GM18499 (cell line): Measurements from ENCODE around the gene ZMPSTE24.

Experiments used
- ATAC-seq: cut with Tn5 transposase; IDR thresholded peaks from one replicate; pipeline ENCODE4 v1.9.1; 2021; ENCODE audit warnings: moderate number of reproducible peaks; ENCODE audit not compliant: insufficient read depth, unreplicated experiment

ZMPSTE24 gene

DNA sequence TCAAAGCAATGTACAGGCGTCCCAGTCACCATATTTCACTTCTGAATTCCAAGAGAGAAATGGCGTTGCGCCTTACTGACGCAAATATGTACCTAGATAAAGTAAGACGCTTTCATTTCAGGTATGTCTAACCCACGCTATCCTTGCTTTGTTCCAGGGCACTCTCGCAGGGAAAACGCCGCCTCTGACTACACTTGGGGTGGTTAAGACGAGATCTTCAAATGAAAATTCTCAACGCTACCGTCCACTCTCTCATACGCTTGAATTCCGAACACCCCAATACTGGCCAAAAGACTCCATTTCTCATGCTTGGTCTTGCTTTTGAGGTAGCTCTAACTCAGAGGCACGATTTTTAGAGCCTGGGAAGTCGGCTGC, 736 bp upstream of the ZMPSTE24 start:
- ATAC-seq = no peak

DNA sequence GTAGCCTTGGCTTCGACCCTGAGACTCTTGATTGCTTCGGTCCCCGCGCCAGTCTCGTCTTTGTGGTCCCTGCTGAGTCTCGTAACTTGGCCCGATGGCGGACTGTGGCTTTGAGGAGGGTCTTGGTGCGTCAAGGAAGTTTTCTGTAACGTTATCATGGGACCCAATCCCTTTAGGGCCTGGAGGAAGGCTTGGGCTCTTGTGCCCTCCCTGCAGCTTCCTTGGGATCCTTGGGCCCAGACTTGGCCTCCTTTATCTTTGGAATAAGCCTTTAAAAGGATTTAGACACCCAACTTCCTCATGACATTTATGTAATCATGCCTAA, 371 bp downstream of the ZMPSTE24 start:
- no peak for ATAC-seq

DNA sequence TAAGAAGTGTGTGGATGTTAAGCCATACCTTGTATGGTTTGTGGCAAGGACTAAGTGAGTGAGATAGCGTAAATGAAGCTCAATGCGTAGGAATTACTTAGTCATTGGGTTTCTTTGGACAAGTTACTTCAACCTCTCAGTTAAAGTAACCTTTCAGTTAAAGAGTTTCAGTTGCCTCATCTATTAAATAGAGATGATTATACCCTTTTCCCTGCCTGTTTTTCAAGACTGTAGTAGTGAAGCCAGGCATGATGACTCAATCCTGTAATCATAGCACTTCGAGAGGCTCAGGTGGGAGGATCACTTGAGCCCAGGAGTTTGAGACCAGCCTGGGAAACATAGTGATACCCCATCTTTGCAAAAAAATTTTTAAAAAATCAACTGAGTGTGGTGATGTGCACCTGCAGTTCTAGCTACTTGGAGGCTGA, 6.3 kb downstream of the ZMPSTE24 start:
- no peak for ATAC-seq

DNA sequence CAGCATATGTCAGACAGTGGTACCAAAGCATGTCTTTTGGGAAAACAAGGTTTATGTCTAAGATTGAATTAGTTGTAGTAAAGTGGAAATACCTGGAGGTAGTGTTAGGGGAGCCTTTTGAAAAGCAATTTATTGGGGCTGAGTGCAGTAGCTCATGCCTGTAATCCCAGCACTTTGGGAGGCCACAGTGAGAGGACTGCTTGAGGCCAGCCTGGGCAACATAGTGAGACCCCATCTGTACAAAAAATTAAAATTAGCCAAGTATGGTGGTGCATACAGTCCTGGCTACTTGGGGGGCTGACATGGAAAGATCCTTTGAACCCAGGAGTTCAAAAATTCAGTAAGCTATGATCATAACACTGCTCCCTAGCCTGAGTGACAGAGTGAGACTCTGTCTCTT, 7.3 kb downstream of the ZMPSTE24 start:
- no peak for ATAC-seq

DNA sequence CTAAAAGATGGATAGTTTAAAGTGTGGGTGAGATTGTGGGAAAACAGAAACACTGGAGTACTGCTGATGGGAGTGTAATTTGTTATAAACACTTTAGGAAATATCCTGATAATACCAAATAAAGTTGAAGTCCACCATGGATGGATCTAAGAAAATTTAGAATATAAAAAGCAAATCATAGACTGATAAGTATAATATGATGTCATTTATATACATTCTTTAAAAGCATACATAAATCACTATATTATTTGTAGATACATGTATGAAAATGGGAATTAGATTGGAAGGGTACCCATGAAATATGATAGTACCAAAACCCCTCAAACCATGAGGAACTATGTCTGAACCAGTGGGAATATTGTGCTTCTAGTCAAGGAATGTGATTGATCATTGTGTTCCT, 7.9 kb downstream of the ZMPSTE24 start:
- no peak for ATAC-seq

DNA sequence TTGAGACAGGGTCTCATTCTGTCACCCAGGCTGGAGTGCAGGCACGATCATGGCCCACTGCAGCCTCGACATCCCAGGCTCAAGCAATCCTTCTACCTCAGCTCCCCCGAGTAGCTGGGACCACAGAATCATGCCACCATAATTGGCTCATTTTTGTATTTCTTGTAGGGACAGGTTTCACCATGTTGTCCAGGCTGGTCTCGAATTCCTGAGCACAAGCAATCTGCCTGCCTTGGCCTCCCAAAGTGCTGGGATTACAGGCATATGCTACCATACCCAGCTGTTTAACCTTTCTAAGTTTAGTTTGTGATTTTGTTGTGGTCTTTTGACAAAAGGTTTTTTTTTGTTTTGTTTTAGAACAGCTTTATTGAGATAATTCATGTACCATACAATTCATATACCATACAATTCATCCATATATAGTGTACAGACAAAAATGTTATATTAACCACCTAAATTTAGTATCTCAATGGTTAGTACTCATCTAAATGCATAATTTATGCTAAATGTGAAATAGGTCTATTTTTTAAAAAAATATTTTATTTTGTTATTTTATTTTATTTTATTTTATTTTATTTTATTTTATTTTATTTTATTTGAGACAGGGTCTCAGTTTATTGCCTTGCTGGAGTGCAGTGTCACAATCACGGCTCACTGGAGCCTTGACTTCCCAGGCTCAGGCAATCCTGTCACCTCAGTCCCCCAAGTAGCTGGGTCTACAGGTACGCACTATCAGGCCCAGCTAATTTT, 8.9 kb downstream of the ZMPSTE24 start:
- no peak for ATAC-seq

DNA sequence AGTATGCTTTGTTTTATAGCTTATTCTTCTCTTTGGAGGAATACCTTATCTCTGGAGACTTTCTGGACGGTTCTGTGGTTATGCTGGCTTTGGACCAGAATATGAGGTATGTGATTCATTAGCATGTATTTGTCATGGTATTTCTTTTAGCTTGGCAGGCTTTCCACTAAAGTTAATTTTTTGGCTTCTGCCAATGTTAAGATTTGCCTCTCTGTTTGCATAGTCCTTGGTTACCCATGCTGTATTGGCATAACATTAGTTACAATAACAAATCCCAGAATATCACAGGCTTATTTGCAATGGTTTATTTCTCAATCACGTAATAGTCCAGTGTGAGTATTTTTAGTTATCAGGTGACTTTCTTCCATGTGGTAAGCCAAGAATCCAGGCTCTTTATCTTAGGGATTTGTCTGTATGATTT, 9.7 kb downstream of the ZMPSTE24 start:
- no peak for ATAC-seq

DNA sequence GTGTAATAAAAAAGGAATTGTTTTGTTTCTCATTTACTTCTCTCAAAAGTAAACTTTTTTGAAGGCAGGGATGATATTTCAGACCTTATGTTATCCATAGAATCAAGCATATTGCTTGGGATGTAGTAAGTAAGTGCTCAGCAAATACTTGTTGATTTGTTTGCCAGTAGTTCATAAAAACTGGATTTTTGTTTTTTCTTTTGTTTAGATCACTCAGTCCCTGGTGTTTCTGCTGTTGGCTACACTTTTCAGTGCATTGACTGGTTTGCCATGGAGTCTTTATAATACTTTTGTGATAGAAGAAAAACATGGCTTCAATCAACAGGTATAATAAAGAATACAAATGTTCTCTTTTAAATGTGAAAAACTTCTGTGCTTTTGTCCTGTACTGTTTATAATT, 10.2 kb downstream of the ZMPSTE24 start:
- no peak for ATAC-seq

DNA sequence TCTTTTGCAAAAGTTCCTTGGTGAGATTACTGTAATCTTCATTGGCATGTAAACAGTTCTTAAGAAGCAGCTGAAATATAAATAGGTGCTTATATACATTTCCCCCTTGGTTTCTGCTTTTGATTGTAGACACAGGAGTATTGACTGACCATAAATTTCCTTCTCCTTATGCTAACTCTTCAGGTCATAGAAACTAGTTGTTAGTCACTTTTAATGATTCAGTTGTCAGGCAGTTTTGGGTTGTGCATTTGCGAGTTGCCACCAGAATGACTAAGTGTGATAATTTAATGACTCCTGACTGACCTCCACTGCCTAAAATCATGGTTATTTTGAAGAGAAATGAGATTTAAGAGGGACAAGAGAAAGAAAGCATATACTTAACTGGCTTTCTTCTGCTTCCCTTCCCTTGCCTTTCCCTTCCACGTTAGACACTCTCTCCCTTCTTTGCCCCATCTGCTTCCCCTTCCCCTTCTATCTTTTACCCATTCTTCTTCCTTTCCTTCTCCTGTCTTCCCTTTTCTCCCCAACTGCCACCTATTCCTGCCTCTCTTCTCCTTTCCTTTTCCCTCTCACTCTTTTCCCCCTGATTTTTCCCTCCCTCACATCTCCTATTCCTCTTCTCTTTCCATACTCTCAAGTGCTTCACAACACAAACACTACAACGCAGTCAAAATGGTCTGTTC, 12.3 kb downstream of the ZMPSTE24 start:
- no peak for ATAC-seq

DNA sequence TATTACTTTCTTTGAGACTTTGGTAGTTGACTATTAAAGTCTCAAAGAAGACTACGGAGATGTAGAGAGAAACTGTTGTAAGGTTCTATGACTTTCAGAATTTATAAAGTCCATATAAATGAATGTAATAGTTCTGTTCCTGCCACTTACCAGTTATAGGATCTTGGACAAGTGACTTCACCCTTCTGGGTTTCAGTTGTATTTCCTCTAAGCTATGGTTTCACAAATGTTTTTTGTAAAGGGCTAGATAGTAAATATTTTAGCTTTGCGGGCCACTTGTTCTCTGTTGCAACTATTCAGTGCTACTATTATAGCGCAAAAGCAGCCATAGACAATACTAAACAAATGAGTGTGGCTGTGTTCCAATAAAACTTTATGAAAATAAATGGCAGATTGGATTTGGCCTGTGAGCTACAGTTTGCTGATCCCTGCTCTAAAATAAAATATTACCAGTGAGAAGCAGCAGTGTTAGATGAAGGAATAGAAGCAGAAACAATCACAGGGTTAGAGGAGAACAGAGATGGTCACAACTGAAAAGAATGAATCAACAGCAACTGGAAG, 14.7 kb downstream of the ZMPSTE24 start:
- no peak for ATAC-seq

DNA sequence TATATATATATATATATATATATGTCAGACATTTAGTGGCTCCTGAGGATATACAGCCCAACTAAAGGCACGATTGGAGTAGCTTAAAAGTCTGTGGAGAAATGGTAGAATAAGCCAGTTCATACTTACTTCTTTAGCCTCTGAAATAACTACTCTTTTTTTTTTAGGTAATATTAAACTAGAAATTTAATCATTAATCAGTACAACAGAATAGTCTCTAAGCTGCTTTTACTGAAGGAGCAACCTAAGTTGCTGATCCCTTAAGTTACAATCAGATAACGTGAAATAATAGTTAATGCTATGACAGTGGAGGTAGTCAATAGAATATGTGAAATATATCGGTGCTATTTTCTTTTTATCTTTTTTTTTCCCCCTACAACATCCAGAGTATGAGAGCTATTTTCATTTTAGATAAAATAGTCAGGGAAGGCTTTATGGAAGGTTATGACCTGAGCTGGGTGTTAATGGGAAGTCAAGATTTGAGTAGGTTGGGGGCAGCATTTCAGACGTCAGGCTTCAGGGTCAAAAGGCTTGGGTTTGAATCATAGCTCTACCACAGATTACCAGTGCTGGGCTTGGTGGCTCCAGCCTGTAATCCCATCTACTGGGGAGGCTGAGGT, 15.6 kb downstream of the ZMPSTE24 start:
- ATAC-seq = no peak

DNA sequence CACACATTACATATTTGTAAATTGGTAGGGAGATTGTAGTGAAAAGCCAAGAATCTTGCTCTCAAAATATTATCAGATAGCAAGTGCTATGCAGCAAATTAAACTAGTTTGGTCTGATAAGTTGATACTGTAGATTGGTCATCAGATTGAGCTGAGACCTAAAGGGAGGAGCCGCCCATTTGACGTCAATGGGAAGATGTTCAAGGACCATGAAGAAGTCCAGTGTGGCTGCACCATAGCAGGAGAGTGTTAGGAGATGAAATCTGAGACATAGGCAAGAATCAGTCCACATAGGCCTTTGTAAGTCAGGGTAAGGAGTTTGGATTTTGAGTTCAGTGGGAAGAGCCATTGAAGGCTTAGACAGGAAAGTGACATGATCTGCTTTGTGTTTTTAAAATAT, 16.3 kb downstream of the ZMPSTE24 start:
- ATAC-seq = no peak

DNA sequence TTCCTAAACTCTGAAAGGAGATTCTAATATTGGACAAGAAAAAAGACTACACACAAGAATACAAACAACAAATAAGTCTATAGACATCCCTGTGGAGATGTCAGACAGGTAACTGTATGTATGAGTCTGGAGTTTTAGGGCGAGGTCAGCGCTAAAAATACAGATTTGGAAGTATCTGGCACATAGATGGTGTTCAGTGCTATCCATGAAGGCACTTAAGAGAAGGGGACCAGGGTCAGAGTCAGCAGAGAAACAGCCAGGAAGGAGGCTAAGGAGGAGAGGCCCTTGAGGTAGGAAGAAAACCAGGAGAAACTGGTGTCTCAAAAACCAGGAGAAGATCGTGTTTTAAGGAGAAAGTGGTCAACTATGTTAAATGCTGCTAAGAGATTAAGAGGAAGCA, 18.1 kb downstream of the ZMPSTE24 start:
- ATAC-seq = no peak

DNA sequence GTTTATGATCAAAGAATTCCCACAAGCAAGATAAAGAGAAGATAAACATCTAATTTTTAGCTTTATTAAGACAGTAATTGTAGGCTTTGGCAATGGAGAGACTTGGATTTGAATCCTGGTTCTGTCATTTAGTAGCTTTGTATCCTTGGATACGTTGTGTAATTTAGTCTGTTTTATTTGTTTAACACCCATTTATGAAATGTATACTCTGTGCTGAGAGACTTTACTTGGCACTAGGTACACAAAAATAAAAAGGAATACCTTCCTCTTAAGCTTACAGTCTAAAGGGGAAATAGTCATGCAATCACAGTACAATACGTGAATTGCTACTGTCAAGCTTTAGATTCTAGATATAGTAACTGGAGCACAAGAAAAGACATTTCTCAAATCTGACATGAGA, 23.8 kb downstream of the ZMPSTE24 start:
- no peak for ATAC-seq

DNA sequence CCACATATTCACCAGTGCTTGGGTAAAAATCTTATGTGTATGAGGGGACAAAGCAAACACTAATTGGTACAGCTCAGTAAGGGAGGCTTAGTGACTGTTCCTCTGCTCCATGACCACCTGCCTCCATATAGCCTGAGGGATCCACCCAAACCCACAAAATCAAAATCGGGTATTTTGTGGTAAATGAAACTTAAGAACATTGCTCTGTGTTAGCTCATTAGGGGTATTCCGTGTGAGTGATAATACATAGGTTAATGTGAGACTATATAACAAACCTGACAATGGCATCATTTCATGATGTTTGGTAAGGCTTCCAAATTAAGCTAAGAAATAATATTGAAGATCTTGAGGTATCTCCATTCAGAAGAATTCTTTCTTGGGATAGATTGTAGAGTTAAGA, 33.3 kb downstream of the ZMPSTE24 start:
- no peak for ATAC-seq

DNA sequence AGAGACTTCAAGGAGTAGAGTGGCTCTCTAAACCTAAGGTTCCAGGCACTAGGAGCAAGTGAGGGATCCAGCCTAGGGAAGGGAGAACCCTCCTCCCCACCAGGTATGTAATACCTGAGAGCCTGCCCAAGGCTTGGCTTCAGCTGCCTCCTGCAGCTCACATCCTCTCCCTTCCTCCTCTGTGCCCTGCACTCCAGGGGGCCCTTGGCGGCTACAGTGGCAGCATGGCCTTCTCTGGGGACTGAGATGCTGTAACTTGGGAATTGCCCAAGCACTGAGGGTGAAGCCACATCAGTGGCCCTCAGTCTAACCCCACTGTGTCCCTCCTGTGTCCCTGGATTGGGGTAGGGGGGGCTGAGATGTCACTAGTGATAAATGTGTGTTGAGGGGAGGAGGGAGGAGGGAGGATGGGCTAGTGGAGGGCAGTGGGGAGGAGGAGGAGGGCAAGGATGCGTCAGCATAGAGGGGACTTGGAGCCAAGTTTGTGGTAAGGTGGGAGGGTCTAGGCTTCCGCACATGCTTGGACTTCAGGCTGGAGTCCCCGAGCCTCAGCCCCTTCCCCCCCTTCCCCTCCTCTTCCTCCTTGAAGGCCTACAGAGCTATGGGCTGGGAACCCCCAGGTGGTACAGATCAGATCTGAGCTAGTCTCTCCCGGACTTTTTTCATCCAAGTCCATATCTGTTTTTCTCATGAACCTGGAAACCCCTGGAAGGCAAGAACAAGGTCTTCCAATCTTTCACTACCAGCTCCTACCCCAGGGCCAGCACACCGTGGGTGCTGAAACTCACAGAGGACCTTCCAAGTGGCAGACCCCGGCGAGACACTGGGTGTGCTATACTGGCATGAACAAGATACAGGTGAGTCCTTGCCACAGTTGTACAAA, 41.6 kb downstream of the ZMPSTE24 start:
- no peak for ATAC-seq

DNA sequence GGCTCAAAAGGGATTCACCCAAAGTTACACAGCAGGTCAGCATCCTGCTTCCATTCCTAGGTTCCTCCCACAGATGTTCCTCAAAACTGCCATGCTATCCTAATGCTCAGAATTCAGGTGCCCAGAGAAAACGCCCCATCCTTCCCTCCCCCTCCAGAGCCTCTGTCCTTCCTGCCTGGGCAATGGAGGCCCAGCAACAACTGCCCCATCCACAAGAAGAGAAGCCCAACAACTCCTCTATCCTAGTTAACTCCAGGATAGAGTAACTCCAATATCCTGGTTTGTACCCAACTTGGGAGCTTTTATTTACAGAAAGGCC, 42.2 kb downstream of the ZMPSTE24 start:
- ATAC-seq = no peak

DNA sequence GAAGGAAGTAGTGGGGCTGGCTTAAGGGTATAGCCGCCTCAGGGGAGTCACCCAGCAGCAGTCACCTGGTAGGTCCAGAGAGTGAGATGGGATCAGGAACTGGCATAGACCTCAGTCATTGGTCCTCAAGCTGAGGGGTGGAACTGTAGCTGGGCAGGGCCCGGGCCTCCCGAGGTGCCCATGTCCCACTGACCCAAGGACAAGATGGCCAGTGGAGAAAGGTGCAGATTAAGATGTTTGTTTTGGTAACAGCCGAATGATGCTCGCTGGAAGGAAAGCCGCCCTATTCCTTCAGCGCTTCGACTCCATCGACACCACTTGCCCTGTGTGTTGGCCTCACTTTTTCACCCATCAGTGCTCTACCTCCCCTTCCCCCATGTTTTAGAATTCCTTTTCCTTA, 42.6 kb downstream of the ZMPSTE24 start:
- ATAC-seq = no peak

DNA sequence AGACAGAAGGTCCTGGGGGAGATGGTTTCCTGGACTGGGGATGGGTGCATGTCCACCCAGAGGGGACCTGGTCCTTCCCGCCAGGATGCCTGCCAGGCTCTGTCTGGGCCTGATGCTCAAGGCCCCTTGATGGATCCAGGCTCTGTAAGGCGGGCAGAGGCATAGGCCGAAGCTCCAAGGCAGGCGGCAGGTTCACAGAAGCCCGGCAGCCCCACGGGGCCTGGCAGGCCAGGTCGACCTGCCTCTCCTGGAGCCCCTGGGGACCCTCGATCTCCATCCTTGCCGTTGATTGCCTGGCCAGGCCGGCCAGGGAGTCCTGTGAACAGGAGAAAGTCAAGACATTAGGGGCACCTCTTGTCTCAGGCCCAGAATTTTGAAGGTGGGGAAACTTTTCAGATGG, 43.0 kb downstream of the ZMPSTE24 start:
- no peak for ATAC-seq

DNA sequence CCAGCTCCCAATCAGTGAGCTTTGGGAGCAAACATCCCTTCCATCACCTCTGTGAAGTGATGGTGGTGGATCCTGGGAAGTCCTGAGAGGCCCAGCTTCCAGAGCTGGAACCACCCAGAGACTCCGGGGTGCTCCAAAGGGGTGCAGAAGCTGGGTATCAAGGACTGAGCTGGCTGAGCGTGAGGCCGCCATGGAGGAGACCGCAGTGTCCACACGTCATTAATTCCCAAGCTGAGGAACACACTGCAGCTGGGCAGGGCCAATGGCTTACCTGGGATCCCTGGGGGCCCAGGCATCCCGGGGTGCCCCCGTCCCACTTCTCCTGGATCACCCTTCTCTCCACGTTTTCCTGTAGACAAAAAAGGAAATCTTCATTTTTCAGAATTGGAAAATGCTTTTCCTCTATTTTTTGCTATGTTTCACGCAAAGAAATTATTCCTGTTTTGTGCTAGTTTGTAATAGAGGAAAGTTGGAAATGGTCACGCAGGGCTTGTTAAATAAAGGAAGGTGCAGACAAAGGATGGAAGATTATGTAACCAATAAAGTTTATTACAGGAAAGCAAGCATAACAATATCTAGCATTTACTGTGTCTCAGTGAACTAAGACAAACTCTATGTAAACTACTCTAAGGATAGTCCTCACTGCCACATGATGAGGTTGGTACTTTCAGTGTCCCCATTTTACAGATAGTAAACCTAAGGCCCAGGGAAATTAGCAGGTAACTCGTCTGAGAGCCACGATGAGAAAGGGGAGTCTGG, 43.7 kb downstream of the ZMPSTE24 start:
- ATAC-seq = no peak
